IMR-90 (cell line): Measurements from ENCODE around the gene VGLL1. TPM values are rescaled to one million over a fixed set of nuclear protein-coding genes. Genes with fewer than 3 reads are reported as not detected.

Experiments
- ATAC-seq: fragments of 200-7000 bp; cut with Tn5 transposase; 2 replicates; pipeline ENCODE4 v1.9.1; 2020; ENCODE audit warnings: low read depth, mild to moderate bottlenecking, moderate library complexity
- BruUV-seq: library from RNA; stranded (reverse); fragments of 400-500 nt; replicated peaks from 2 replicates; lab custom pipeline; 2021; lab: Mats Ljungman, UMichigan
- CTCF ChIA-PET: fragments of 300-600 bp; formaldehyde crosslinking; extraction: SDS; loops from one replicate; lab custom pipeline; 2021; ENCODE audit warnings: antibody characterized with exemption; lab: Yijun Ruan, JAX
- POLR2A ChIA-PET: fragments of 300-600 bp; sonication (Branson Sonifier 250); formaldehyde crosslinking; loops from one replicate; lab custom pipeline; 2022; ENCODE audit warnings: antibody characterized with exemption; ENCODE audit not compliant: unreplicated experiment; lab: Charles Lee
- DNase-seq: peaks from one replicate; pipeline ENCODE4 v3.0.0; 2013
- H2AFZ ChIP-seq: replicated peaks from 2 replicates; pipeline ENCODE3; 2013; ENCODE audit warnings: low read length, mild to moderate bottlenecking; ENCODE audit not compliant: poor library complexity
- H2AK5ac ChIP-seq: 2 replicates; pipeline ENCODE4 v1.6.1; 2013; ENCODE audit warnings: low read depth, low read length, inconsistent platforms
- H2AK9ac ChIP-seq: replicated peaks from 2 replicates; pipeline ENCODE3; 2013; ENCODE audit warnings: mild to moderate bottlenecking, low read depth, low read length, moderate library complexity; ENCODE audit not compliant: poor library complexity
- H2BK120ac ChIP-seq: 2 replicates; pipeline ENCODE4 v1.6.1; 2013; ENCODE audit warnings: low read depth, low read length, inconsistent platforms
- H2BK15ac ChIP-seq: 3 replicates; pipeline ENCODE4 v1.6.1; 2013; ENCODE audit warnings: low read depth, low read length, inconsistent platforms
- H2BK20ac ChIP-seq: 2 replicates; pipeline ENCODE4 v1.6.1; 2013; ENCODE audit warnings: low read depth, mild to moderate bottlenecking, inconsistent platforms, low read length, moderate library complexity
- H2BK5ac ChIP-seq: 2 replicates; pipeline ENCODE4 v1.6.1; 2013; ENCODE audit warnings: mild to moderate bottlenecking, low read depth, low read length, inconsistent platforms; ENCODE audit not compliant: poor library complexity, severe bottlenecking
- H3K14ac ChIP-seq: replicated peaks from 2 replicates; pipeline ENCODE4 v1.6.1; 2013; ENCODE audit warnings: low read depth, low read length, inconsistent platforms
- H3K18ac ChIP-seq: 2 replicates; pipeline ENCODE4 v1.6.1; 2013; ENCODE audit warnings: low read depth, low read length, control low read depth
- H3K23ac ChIP-seq: 2 replicates; pipeline ENCODE4 v1.6.1; 2013; ENCODE audit warnings: low read depth, low read length, inconsistent platforms
- H3K27ac ChIP-seq: 2 replicates; pipeline ENCODE4 v1.5.1; 2013; ENCODE audit warnings: mild to moderate bottlenecking, control low read depth, low read length; ENCODE audit not compliant: insufficient read depth
- H3K27me3 ChIP-seq: 2 replicates; pipeline ENCODE4 v1.6.1; 2013; ENCODE audit warnings: low read length; ENCODE audit not compliant: control insufficient read depth, insufficient read depth
- H3K36me3 ChIP-seq: 2 replicates; pipeline ENCODE4 v1.6.1; 2013; ENCODE audit warnings: low read length, mixed read lengths; ENCODE audit not compliant: control insufficient read depth, insufficient read depth
- H3K4ac ChIP-seq: 2 replicates; pipeline ENCODE4 v1.6.1; 2013; ENCODE audit warnings: low read depth, low read length, inconsistent platforms
- H3K4me1 ChIP-seq: 2 replicates; pipeline ENCODE4 v1.6.1; 2013; ENCODE audit warnings: low read length, mixed read lengths; ENCODE audit not compliant: control insufficient read depth, insufficient read depth
- H3K4me2 ChIP-seq: 2 replicates; pipeline ENCODE4 v1.6.1; 2013; ENCODE audit warnings: low read depth, mild to moderate bottlenecking, control low read depth, low read length, moderate library complexity
- H3K4me3 ChIP-seq: 2 replicates; pipeline ENCODE4 v1.5.1; 2013; ENCODE audit warnings: low read depth, mild to moderate bottlenecking, control low read depth, low read length, moderate library complexity; ENCODE audit not compliant: insufficient read depth
- H3K56ac ChIP-seq: 2 replicates; pipeline ENCODE4 v1.6.1; 2013; ENCODE audit warnings: low read length, inconsistent platforms; ENCODE audit not compliant: insufficient read depth; ENCODE audit errors: extremely low read depth
- H3K79me1 ChIP-seq, 2 experiments: 2 replicates each; pipeline ENCODE4 v1.6.1; 2013; ENCODE audit warnings: low read length in 2 of 2, inconsistent platforms in 1 of 2, low read depth in 1 of 2
- H3K9ac ChIP-seq: 2 replicates; pipeline ENCODE4 v1.6.1; 2013; ENCODE audit warnings: low read depth, low read length, control low read depth
- H3K9me1 ChIP-seq: 2 replicates; pipeline ENCODE4 v1.6.1; 2013; ENCODE audit warnings: low read length, inconsistent platforms; ENCODE audit not compliant: insufficient read depth
- H3K9me3 ChIP-seq: 2 replicates; pipeline ENCODE4 v1.6.1; 2013; ENCODE audit warnings: low read length; ENCODE audit not compliant: control insufficient read depth, insufficient read depth
- H4K20me1 ChIP-seq: 2 replicates; pipeline ENCODE4 v1.6.1; 2013; ENCODE audit warnings: low read length, inconsistent platforms; ENCODE audit not compliant: insufficient read depth
- H4K5ac ChIP-seq: 2 replicates; pipeline ENCODE4 v1.6.1; 2013; ENCODE audit warnings: mild to moderate bottlenecking, low read depth, low read length, control low read depth
- H4K8ac ChIP-seq, 2 experiments: 2 replicates each; pipeline ENCODE4 v1.6.1; 2013; ENCODE audit warnings: low read depth in 2 of 2, low read length in 2 of 2, control low read depth in 1 of 2, inconsistent platforms in 1 of 2
- H4K91ac ChIP-seq: 2 replicates; pipeline ENCODE4 v1.6.1; 2013; ENCODE audit warnings: low read depth, low read length, inconsistent platforms; ENCODE audit not compliant: insufficient read depth
- CTCF ChIP-seq: conservative IDR thresholded peaks from 2 replicates; pipeline ENCODE4 v1.5.1; 2012; ENCODE audit warnings: mild to moderate bottlenecking, low read depth, low read length, improper control_type of control experiment
- MXI1 ChIP-seq: IDR thresholded peaks from 2 replicates; pipeline ENCODE4 v1.6.1; 2012; ENCODE audit warnings: low read depth, mild to moderate bottlenecking, low read length, moderate library complexity, borderline replicate concordance
- RAD21 ChIP-seq: IDR thresholded peaks from 2 replicates; pipeline ENCODE4 v1.6.1; 2012; ENCODE audit warnings: low read length, improper control_type of control experiment
- RCOR1 ChIP-seq: IDR thresholded peaks from 2 replicates; pipeline ENCODE4 v1.6.1; 2012; ENCODE audit warnings: mild to moderate bottlenecking, low read length, improper control_type of control experiment; ENCODE audit not compliant: insufficient replicate concordance
- USF2 ChIP-seq: fragments of 150-350 bp; IDR thresholded peaks from 2 replicates; pipeline ENCODE4 v1.6.1; 2017; ENCODE audit warnings: mild to moderate bottlenecking, antibody characterized with exemption, low read length, low read depth
- WGBS, 2 experiments: methylation state at CpG; one replicate each; pipeline versions ENCODE4 v1.1.5 to v1.1.7; 2013; ENCODE audit warnings: missing lambda C conversion rate in 2 of 2; ENCODE audit not compliant: insufficient read length in 1 of 2; ENCODE audit errors: extremely low coverage in 2 of 2; 5-methylcytosine and 5-hydroxymethylcytosine counted together
- dilution Hi-C: fragments of 300-500 bp; cut with HindIII; formaldehyde crosslinking; loops from one replicate; pipeline ENCODE4 v1.14.3; 2018; ENCODE audit warnings: low sequenced_read_pairs; ENCODE audit not compliant: unreplicated experiment
- in situ Hi-C: fragments of 300-500 bp; cut with MboI; formaldehyde crosslinking; loops from 3 replicates; pipeline ENCODE4 v1.14.3; 2019; ENCODE audit warnings: low sequenced_read_pairs, inconsistent platforms, mixed read lengths
- intact Hi-C: fragments of 100-400 bp; cut with micrococcal nuclease; formaldehyde crosslinking; loops from 2 replicates; pipeline ENCODE4 v1.10.0; 2022
- polyA plus RNA-seq, 3 experiments: library from polyadenylated mRNA; depleted of rRNA; stranded (reverse); fragments of >200 nt; gene quantifications; 2 replicates each; pipeline ENCODE4 v1.2.3, GENCODE V29; 2012; ENCODE audit warnings: low replicate concordance in 1 of 3
- total RNA-seq: library from RNA; depleted of rRNA; stranded (reverse); fragments of >200 nt; gene quantifications from 2 replicates; pipeline ENCODE4 v1.2.3, GENCODE V29; 2012

VGLL1 gene
- total and polyA plus RNA-seq, 2 of the 4 experiments (the other 2 are of a cell fraction), result not detected

- H3K14ac ChIP-seq, result no peak overlapping the region
- DNase-seq, result no peak
- dilution Hi-C loops (no loop called here), intact Hi-C loops (no loop called here), in situ Hi-C loops (no loop called here)
- no peak overlapping the region for H2AFZ ChIP-seq
- no TSS peak for BruUV-seq
- H3K23ac ChIP-seq, result no peak overlapping the region
- no peaks in the 10 kb centered on the region for H3K9me3 ChIP-seq
- H4K20me1 ChIP-seq, result no peaks in the 10 kb centered on the region
- H2AK5ac ChIP-seq, result no peak overlapping the region
- H2BK15ac ChIP-seq, result no peak overlapping the region
- H3K18ac ChIP-seq, result no peak overlapping the region
- peaks cover 12% of the 10 kb centered on the region for H3K27me3 ChIP-seq
- H2BK120ac ChIP-seq, result no peak overlapping the region
- H3K79me1 ChIP-seq, result no peaks in the 10 kb centered on the region
- TF ChIP-seq RCOR1 (no peak), CTCF (no peak), RAD21 (no peak), MXI1 (no peak), USF2 (no peak)
- no peak for ATAC-seq
- H4K91ac ChIP-seq, result no peak overlapping the region
- no peak overlapping the region for H3K9ac ChIP-seq
- H2BK20ac ChIP-seq, result no peak overlapping the region
- no peak overlapping the region for H2BK5ac ChIP-seq
- H2AK9ac ChIP-seq, result no peak overlapping the region
- H3K27ac ChIP-seq, result no peak overlapping the region
- no peaks in the 10 kb centered on the region for H3K36me3 ChIP-seq
- no peak overlapping the region for H3K4me2 ChIP-seq
- WGBS, 2 experiments, result no CpG with 5 or more reads among the region's 3 CpGs
- H3K4me1 ChIP-seq, result no peaks in the 10 kb centered on the region
- no peaks in the 10 kb centered on the region for H3K9me1 ChIP-seq
- POLR2A ChIA-PET, result no interaction called here
- no peak overlapping the region for H4K8ac ChIP-seq
- H3K56ac ChIP-seq, result no peak overlapping the region
- CTCF ChIA-PET, result no interaction called here
- H4K5ac ChIP-seq, result no peak overlapping the region
- no peak overlapping the region for H3K4ac ChIP-seq
- no peak overlapping the region for H3K4me3 ChIP-seq
Observed at GRCh38 chrX:136546371-136546781, 14.4 kb downstream of the VGLL1 start.
